Ascending aorta (tissue), 2 donors: ENCODE measurements around the gene POLA2. TPM values are rescaled to one million over a fixed set of nuclear protein-coding genes. Genes with fewer than 3 reads are reported as not detected.

Experiments
- DNase-seq, 2 donors: peaks; one replicate each; pipeline ENCODE4 v3.0.0-alpha.2; 2019; ENCODE audit warnings: low spot score in 2 of 2
- H3K27ac ChIP-seq, 2 donors: fragments of 200-600 bp; sonication (generic); one replicate each; pipeline ENCODE4 v1.5.1; 2016 to 2017; ENCODE audit warnings: mild to moderate bottlenecking in 1 of 2
- H3K27me3 ChIP-seq: fragments of 200-600 bp; sonication (generic); one replicate; pipeline ENCODE4 v1.5.1; 2017
- H3K36me3 ChIP-seq, 2 donors: fragments of 200-600 bp; sonication (generic); one replicate each; pipeline ENCODE4 v1.5.1; 2016
- H3K4me1 ChIP-seq, 2 donors: fragments of 200-600 bp; sonication (generic); one replicate each; pipeline ENCODE4 v1.5.1; 2016 to 2017; ENCODE audit warnings: mild to moderate bottlenecking in 1 of 2
- H3K4me3 ChIP-seq, 2 donors: fragments of 200-600 bp; sonication (generic); one replicate each; pipeline ENCODE4 v1.5.1; 2016 to 2017; ENCODE audit warnings: mild to moderate bottlenecking in 1 of 2
- H3K9me3 ChIP-seq, 2 donors: fragments of 200-600 bp; sonication (generic); one replicate each; pipeline ENCODE4 v1.5.1; 2016
- CTCF ChIP-seq, 3 experiments: fragments of 200-600 bp in 2 of 3; fragments of 450-650 bp in 1 of 3; sonication (generic) in 2 of 3; IDR thresholded peaks; one replicate each; pipeline ENCODE4 v1.5.1; 2016 to 2019; ENCODE audit warnings: antibody characterized with exemption in 3 of 3, mild to moderate bottlenecking in 1 of 3, moderate library complexity in 1 of 3
- intact Hi-C: fragments of 100-400 bp; cut with DNase I; formaldehyde crosslinking; loops from one replicate; pipeline ENCODE4 v1.15.1; 2023
- total RNA-seq: library from RNA; depleted of rRNA; stranded (reverse); fragments of >200 nt; gene quantifications from one replicate; pipeline ENCODE4 v1.1.0, GENCODE V29; 2016

The POLA2 gene
- total RNA-seq, 1 donor from 2014 or later: 27.4 TPM

DNA sequence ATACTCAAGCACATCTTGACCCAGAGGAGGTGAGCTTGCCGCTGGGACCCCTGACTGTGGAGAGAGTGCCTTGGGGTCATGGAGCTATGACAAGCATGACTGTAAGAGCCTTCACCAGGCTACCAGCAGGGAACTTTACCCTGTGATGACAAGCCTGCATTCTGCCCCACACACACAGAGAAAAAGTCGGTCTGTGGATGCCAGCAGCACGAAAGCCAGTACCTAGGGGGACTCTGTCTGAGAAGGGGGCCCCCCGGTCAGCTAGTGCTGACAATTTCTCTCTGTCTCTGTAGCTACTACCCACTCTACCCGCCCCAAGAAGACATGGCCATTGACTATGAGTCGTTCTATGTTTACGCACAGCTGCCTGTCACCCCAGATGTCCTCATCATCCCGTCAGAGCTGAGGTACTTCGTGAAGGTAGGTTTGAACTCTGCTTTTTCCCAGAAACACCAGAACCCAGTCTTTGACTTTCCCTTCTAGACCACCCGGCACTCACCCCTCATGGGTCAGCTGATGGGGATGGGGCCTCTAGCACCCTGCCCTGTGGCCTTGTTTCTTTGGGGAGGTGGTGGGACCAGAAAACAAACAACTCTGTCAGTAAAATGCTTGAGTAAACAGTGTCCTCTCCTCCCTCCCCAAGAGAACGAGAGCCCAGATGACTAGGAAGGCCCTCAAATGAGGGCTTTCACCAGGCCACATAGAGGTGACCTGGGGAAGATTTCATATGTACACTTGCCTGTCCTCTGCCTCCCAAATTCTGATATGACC lies 34.0 kb downstream of the POLA2 start:
- TF ChIP-seq CTCF (IDR thresholded peaks at IDR 0.05): no peak
- peaks cover 6 to 24% of the 10 kb centered on the region in 2 donors for H3K4me1 ChIP-seq
- H3K4me3 ChIP-seq: no peak overlapping the region
- peaks cover 12 to 19% of the 10 kb centered on the region in 2 donors for H3K36me3 ChIP-seq
- H3K27ac ChIP-seq: no peak overlapping the region
- H3K27me3 ChIP-seq: no peaks in the 10 kb centered on the region
- DNase-seq: no peak
- H3K9me3 ChIP-seq: no peaks in the 10 kb centered on the region
- intact Hi-C loops: no loop called here

DNA sequence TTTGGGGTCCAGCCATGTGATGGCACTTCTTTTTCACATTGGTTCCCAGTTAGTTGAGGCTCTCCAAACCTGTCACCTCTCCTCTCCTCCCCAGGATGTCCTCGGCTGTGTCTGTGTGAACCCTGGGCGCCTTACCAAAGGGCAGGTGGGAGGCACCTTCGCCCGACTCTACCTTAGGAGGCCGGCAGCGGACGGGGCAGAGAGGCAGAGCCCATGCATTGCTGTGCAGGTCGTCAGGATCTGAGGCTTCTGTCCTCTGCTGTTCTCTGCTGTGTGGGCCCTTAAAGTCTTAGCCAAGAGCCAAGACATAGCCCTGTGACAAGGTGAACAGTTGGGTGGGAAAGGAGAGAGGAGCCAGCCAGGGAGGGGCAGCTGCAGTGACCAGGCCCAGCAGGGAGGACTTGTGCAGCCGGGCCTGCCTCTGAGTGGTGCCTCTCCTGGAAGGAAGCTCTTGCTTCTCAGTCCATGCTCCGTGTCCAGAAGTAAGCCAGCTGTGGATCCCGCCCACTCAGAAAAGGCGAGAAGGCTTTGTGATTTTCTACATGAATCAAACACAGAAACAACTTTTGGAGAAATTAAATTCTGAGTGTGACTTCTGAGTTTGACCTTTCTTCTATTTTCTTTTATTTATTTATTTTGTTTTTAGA lies 35.4 kb downstream of the POLA2 start:
- H3K4me1 ChIP-seq: peaks cover 6 to 18% of the 10 kb centered on the region in 2 donors
- peak overlapping the region; percentile 71 to 82 for H3K27ac ChIP-seq
- no peak for TF ChIP-seq CTCF (IDR thresholded peaks at IDR 0.05)
- H3K27me3 ChIP-seq: no peaks in the 10 kb centered on the region
- DNase-seq: no peak
- no peaks in the 10 kb centered on the region for H3K9me3 ChIP-seq
- intact Hi-C loops: no loop called here
- H3K4me3 ChIP-seq: no peak overlapping the region
- H3K36me3 ChIP-seq: peaks cover 12 to 19% of the 10 kb centered on the region in 2 donors

DNA sequence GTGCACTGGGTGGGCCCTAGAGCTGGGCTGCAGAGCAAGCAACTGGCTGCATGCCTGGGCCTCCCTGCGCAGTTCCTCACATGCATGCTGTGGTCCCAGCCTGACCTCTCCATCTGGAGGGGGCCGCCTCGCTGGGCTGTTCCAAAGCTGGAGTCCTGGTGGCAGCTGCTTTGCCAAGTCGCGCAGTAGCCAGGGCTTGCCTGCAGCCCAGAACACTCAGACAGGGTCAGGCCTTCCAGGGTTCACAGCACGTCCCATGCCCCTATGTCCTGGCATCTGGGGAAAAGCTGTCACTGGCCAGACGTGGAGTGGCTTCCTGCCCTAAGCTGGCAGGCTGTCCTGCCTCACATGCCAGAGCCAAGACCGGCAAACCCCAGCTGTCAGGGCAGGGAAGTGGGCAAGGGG lies 36.4 kb downstream of the POLA2 start:
- intact Hi-C loops: no loop called here
- TF ChIP-seq CTCF (IDR thresholded peaks at IDR 0.05): no peak
- H3K4me1 ChIP-seq: peaks cover 6 to 18% of the 10 kb centered on the region in 2 donors
- H3K9me3 ChIP-seq: no peaks in the 10 kb centered on the region
- H3K27me3 ChIP-seq: no peaks in the 10 kb centered on the region
- peak in 1 of 2 donors; percentile 80 for DNase-seq
- peak overlapping the region; percentile 71 to 82 for H3K27ac ChIP-seq
- H3K36me3 ChIP-seq: peaks cover 12 to 19% of the 10 kb centered on the region in 2 donors
- no peak overlapping the region for H3K4me3 ChIP-seq

GRCh38 chr11:65298655-65299179 lies 37.0 kb downstream of the POLA2 start:
- H3K4me1 ChIP-seq: peaks cover 6 to 18% of the 10 kb centered on the region in 2 donors
- no peaks in the 10 kb centered on the region for H3K9me3 ChIP-seq
- peaks cover 12 to 19% of the 10 kb centered on the region in 2 donors for H3K36me3 ChIP-seq
- H3K4me3 ChIP-seq: no peak overlapping the region
- intact Hi-C loops: no loop called here
- no peaks in the 10 kb centered on the region for H3K27me3 ChIP-seq
- H3K27ac ChIP-seq: peak overlapping the region; percentile 71 to 82
- DNase-seq: peak in 1 of 2 donors; percentile 79
- no peak for TF ChIP-seq CTCF (IDR thresholded peaks at IDR 0.05)

DNA sequence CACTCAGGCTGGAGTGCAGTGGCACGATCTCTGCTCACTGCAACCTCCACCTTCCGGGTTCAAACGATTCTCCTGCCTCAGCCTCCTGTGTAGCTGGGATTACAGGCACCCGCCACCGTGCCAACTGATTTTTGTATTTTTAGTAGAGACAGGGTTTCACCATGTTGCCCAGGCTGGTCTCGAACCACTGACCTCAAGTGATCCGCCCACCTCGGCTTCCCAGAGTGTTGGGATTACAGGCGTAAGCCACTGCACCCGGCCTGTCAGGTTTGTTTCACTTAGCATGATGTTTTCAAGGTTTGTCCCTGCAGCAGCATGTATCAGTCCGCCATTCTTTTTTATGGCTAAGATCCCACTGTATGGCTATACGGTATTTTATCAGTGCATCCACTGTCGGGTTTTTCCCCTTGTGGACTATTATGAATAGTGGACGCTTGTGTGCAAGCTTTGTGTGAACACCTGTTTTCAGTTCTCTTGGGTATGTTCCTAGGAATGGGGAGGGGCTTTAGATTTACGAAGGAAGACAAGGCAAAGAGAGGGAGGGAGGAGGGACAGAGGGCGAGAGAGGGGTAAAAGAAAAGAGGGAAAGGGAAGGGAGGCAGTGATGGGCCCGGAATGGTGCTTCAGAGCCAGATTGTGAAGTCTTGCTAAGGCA lies 39.0 kb downstream of the POLA2 start:
- Histone ChIP-seq H3K27ac (no peak overlapping the region), H3K4me1 (peaks cover 6 to 18% of the 10 kb centered on the region in 2 donors), H3K9me3 (no peaks in the 10 kb centered on the region), H3K27me3 (no peaks in the 10 kb centered on the region), H3K36me3 (peaks cover 0 to 2% of the 10 kb centered on the region in 2 donors), H3K4me3 (no peak overlapping the region)
- DNase-seq: no peak
- intact Hi-C loops: no loop called here
- no peak for TF ChIP-seq CTCF (IDR thresholded peaks at IDR 0.05)
